Panc1 (cell line): ENCODE data around the gene GOLGA8A. TPM values are rescaled to one million over a fixed set of nuclear protein-coding genes. Genes with fewer than 3 reads are reported as not detected.

Experiments used
- ATAC-seq: fragments of 200-7000 bp; cut with Tn5 transposase; 2 replicates; pipeline ENCODE4 v1.9.1; 2020; ENCODE audit warnings: mild to moderate bottlenecking, moderate library complexity
- BruUV-seq: library from RNA; stranded (reverse); fragments of 400-500 nt; replicated peaks from 2 replicates; lab custom pipeline; 2021; lab: Mats Ljungman, UMichigan
- CTCF ChIA-PET: fragments of 300-600 bp; sonication (Branson Sonifier 250); formaldehyde crosslinking; loops from one replicate; lab custom pipeline; 2022; ENCODE audit warnings: antibody characterized with exemption; lab: Charles Lee
- POLR2A ChIA-PET: fragments of 300-600 bp; sonication (Branson Sonifier 250); formaldehyde crosslinking; loops from one replicate; lab custom pipeline; 2022; ENCODE audit warnings: antibody characterized with exemption; lab: Charles Lee
- DNase-seq: peaks from one replicate; pipeline ENCODE4 v3.0.0-alpha.2; 2010; ENCODE audit warnings: low read depth, low spot score
- H3K27ac ChIP-seq: 2 replicates; pipeline ENCODE4 v1.5.1; 2011; ENCODE audit warnings: mild to moderate bottlenecking, low read length, inconsistent platforms
- H3K27me3 ChIP-seq: fragments of 200-500 bp; sonication (Bioruptor generic); 2 replicates; pipeline ENCODE4 v1.6.0; 2014; ENCODE audit warnings: low read length, inconsistent platforms; ENCODE audit not compliant: control insufficient read depth, insufficient read depth
- H3K36me3 ChIP-seq: fragments of 200-500 bp; sonication (Bioruptor generic); 2 replicates; pipeline ENCODE4 v1.5.1; 2014; ENCODE audit warnings: inconsistent platforms, mild to moderate bottlenecking, low read length, moderate library complexity; ENCODE audit not compliant: control insufficient read depth, insufficient read depth
- H3K4me1 ChIP-seq: 2 replicates; pipeline ENCODE4 v1.5.1; 2011; ENCODE audit warnings: inconsistent platforms, mild to moderate bottlenecking, low read length, moderate library complexity; ENCODE audit not compliant: control insufficient read depth, insufficient read depth
- H3K4me3 ChIP-seq, 2 experiments: 2 replicates each; pipeline ENCODE4 v1.5.1; 2011 to 2012; ENCODE audit warnings: low read depth in 2 of 2, low read length in 2 of 2, mild to moderate bottlenecking in 2 of 2, inconsistent platforms in 1 of 2, moderate library complexity in 1 of 2
- H3K9me3 ChIP-seq: fragments of 200-500 bp; sonication (Bioruptor generic); 2 replicates; pipeline ENCODE4 v1.5.1; 2014; ENCODE audit warnings: low read depth, mild to moderate bottlenecking, inconsistent platforms, low read length, moderate library complexity; ENCODE audit not compliant: control insufficient read depth, insufficient read depth
- POLR2AphosphoS5 ChIP-seq: IDR thresholded peaks from 2 replicates; pipeline ENCODE4 v1.6.1; 2012; ENCODE audit warnings: mild to moderate bottlenecking, low read depth, low read length, moderate library complexity
- SIN3A ChIP-seq: IDR thresholded peaks from 2 replicates; pipeline ENCODE4 v1.6.1; 2012; ENCODE audit warnings: low read depth, mild to moderate bottlenecking, low read length, moderate library complexity, borderline replicate concordance; ENCODE audit not compliant: insufficient read depth
- TCF7L2 ChIP-seq: IDR thresholded peaks from 2 replicates; pipeline ENCODE4 v1.6.1; 2011; ENCODE audit warnings: mild to moderate bottlenecking, low read depth, low read length, inconsistent platforms
- in situ Hi-C: cut with HindIII; loops from 2 replicates; pipeline ENCODE4 v1.10.0; 2016; ENCODE audit warnings: low sequenced_read_pairs, low pct_unique_long_range_greater_than_20kb
- intact Hi-C: fragments of 100-400 bp; cut with micrococcal nuclease; formaldehyde crosslinking; loops from one replicate; pipeline ENCODE4 v1.10.0; 2022; ENCODE audit not compliant: unreplicated experiment
- total RNA-seq: library from RNA; stranded (reverse); gene quantifications from one replicate; pipeline ENCODE4 v1.2.1, GENCODE V29; 2021; ENCODE audit not compliant: unreplicated experiment
- TF ChIP-seq, protein P1 (sequence below), 2 experiments: IDR thresholded peaks; 2 replicates each; pipeline ENCODE4 v1.6.1; 2011 to 2012; ENCODE audit warnings: low read depth in 2 of 2, control low read depth in 1 of 2, low read length in 1 of 2, mild to moderate bottlenecking in 1 of 2, moderate library complexity in 1 of 2; ENCODE audit not compliant: insufficient read depth in 1 of 2
- TF ChIP-seq, protein P2 (sequence below): fragments of 450-650 bp; IDR thresholded peaks from 2 replicates; pipeline ENCODE4 v1.5.1; 2017; ENCODE audit warnings: mild to moderate bottlenecking

Gene GOLGA8A
- total RNA-seq, 1 experiment from 2014 or later: 99.1 TPM

DNA sequence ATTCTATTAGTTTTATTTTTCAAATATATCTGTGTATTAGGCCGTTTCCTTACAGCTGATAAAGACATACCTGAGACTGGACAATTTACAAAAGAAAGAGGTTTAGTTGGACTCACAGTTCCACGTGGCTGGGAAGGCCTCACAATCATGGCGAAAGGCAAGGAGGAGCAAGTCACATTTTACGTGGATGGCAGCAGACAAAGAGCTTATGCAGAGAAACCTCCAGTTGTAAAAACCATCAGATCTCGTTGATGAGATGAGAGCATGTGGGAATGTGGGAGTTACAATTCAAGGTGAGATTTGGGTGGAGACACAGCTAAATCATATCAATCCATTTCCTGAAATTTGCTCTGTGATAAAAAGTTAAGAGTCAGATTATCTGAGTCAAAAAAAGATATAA lies 2.3 kb upstream of the GOLGA8A start:
- in situ Hi-C loops: no loop called here
- CTCF ChIA-PET: no interaction called here

DNA sequence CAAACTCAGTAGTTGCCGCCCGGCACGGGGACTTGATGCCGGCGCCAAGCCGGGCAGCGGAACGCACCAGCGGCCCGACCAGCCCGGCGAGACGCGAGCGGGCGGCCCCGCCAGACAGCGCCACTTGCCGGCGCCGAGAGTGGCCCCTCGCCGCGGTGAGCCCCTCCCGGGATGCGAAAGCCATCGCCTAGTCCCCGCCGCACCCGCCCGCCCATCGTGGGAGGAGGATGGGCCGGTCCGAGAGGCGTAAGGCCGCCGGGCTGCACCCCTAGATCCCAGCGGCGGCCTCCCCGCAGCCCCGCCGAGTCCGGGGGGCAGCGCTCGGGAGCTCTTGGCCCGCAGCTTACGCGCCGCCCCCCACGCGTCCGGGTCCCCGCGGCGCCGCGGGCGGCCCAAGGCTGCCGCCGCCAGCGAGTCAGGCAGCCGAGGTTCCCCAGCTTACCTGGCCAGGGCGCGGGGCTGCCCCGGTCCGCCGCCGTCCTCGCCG lies 609 bp downstream of the GOLGA8A start:
- CTCF ChIA-PET: no interaction called here
- Histone ChIP-seq H3K27ac (peak overlapping the region; percentile 32), H3K27me3 (no peaks in the 10 kb centered on the region), H3K4me3 (peak overlapping the region; percentile 62 to 65), H3K36me3 (peaks cover 2% of the 10 kb centered on the region; the same call in 1 of the 2 replicates), H3K9me3 (no peaks in the 10 kb centered on the region), H3K4me1 (peaks cover 8% of the 10 kb centered on the region; the same call in 1 of the 2 replicates)
- intact Hi-C loops (no loop called here), in situ Hi-C loops (no loop called here)
- ATAC-seq: peak; percentile 75
- no TSS peak for BruUV-seq
- DNase-seq: no peak
- POLR2A ChIA-PET: no interaction called here
- TF ChIP-seq TCF7L2 (no peak), POLR2AphosphoS5 (no peak), SIN3A (no peak)
- TF ChIP-seq, protein P1, sequence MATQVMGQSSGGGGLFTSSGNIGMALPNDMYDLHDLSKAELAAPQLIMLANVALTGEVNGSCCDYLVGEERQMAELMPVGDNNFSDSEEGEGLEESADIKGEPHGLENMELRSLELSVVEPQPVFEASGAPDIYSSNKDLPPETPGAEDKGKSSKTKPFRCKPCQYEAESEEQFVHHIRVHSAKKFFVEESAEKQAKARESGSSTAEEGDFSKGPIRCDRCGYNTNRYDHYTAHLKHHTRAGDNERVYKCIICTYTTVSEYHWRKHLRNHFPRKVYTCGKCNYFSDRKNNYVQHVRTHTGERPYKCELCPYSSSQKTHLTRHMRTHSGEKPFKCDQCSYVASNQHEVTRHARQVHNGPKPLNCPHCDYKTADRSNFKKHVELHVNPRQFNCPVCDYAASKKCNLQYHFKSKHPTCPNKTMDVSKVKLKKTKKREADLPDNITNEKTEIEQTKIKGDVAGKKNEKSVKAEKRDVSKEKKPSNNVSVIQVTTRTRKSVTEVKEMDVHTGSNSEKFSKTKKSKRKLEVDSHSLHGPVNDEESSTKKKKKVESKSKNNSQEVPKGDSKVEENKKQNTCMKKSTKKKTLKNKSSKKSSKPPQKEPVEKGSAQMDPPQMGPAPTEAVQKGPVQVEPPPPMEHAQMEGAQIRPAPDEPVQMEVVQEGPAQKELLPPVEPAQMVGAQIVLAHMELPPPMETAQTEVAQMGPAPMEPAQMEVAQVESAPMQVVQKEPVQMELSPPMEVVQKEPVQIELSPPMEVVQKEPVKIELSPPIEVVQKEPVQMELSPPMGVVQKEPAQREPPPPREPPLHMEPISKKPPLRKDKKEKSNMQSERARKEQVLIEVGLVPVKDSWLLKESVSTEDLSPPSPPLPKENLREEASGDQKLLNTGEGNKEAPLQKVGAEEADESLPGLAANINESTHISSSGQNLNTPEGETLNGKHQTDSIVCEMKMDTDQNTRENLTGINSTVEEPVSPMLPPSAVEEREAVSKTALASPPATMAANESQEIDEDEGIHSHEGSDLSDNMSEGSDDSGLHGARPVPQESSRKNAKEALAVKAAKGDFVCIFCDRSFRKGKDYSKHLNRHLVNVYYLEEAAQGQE (IDR thresholded peaks at IDR 0.05; ENCODE audit: insufficient read depth in 1 of 2, low read depth in 2 of 2, low read length in 1 of 2): no peak
- TF ChIP-seq, protein P2, sequence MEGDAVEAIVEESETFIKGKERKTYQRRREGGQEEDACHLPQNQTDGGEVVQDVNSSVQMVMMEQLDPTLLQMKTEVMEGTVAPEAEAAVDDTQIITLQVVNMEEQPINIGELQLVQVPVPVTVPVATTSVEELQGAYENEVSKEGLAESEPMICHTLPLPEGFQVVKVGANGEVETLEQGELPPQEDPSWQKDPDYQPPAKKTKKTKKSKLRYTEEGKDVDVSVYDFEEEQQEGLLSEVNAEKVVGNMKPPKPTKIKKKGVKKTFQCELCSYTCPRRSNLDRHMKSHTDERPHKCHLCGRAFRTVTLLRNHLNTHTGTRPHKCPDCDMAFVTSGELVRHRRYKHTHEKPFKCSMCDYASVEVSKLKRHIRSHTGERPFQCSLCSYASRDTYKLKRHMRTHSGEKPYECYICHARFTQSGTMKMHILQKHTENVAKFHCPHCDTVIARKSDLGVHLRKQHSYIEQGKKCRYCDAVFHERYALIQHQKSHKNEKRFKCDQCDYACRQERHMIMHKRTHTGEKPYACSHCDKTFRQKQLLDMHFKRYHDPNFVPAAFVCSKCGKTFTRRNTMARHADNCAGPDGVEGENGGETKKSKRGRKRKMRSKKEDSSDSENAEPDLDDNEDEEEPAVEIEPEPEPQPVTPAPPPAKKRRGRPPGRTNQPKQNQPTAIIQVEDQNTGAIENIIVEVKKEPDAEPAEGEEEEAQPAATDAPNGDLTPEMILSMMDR: no peak

More for the DNA sequence above, 2.3 kb upstream of the GOLGA8A start:
- DNase-seq (no peak), ATAC-seq (no peak)
- no TSS peak for BruUV-seq
- POLR2A ChIA-PET: no interaction called here
- Histone ChIP-seq H3K9me3 (no peaks in the 10 kb centered on the region), H3K4me3 (no peak overlapping the region), H3K4me1 (peaks cover 8% of the 10 kb centered on the region; the same call in 1 of the 2 replicates), H3K36me3 (no peaks in the 10 kb centered on the region), H3K27me3 (peaks cover 6% of the 10 kb centered on the region; the same call in 1 of the 2 replicates), H3K27ac (no peak overlapping the region)
- intact Hi-C loops: no loop called here
- no peak for TF ChIP-seq TCF7L2
- no peak for TF ChIP-seq POLR2AphosphoS5
- TF ChIP-seq, protein P1 (IDR thresholded peaks at IDR 0.05; ENCODE audit: insufficient read depth in 1 of 2, low read depth in 2 of 2, low read length in 1 of 2): no peak
- TF ChIP-seq SIN3A: no peak
- TF ChIP-seq, protein P2: no peak
